Activated CD8-positive, alpha-beta memory T cell treated with anti-CD3 and anti-CD28 coated beads, Interleukin-2, amount 10 ng/mL, durations not matched to agents 7 days and 5 days (primary cell): ENCODE measurements around the gene CEP112. TPM values are rescaled to one million over a fixed set of nuclear protein-coding genes. Genes with fewer than 3 reads are reported as not detected.
"Not testable (repeated sequence)": the region's sequence is repeated elsewhere in the genome, so short reads cannot be mapped to it uniquely, and the experiment has no call there.

Experiments
- ATAC-seq: fragments of 150-1000 bp; cut with Tn5 transposase; one replicate; pipeline ENCODE4 v1.10.0; 2021; ENCODE audit warnings: moderate library complexity
- CTCF ChIA-PET: fragments of 350-600 bp; sonication (Branson Sonifier 250); formaldehyde crosslinking; loops from one replicate; lab custom pipeline; 2021; ENCODE audit warnings: antibody characterized with exemption; lab: Charles Lee
- DNase-seq: peaks from one replicate; pipeline ENCODE4 v3.0.0-alpha.2; 2020
- H3K27ac Mint-ChIP-seq: one replicate; pipeline ENCODE4 v1.8.0; 2021; ENCODE audit warnings: mild to moderate bottlenecking, mixed read lengths
- H3K27me3 Mint-ChIP-seq: one replicate; pipeline ENCODE4 v1.8.0; 2021; ENCODE audit warnings: mixed read lengths
- H3K36me3 Mint-ChIP-seq: one replicate; pipeline ENCODE4 v1.8.0; 2021; ENCODE audit warnings: mild to moderate bottlenecking, mixed read lengths
- H3K4me1 Mint-ChIP-seq: one replicate; pipeline ENCODE4 v1.8.0; 2021; ENCODE audit warnings: mixed read lengths
- H3K4me3 Mint-ChIP-seq: one replicate; pipeline ENCODE4 v1.8.0; 2021; ENCODE audit warnings: mild to moderate bottlenecking, moderate library complexity, mixed read lengths
- H3K9me3 Mint-ChIP-seq: one replicate; pipeline ENCODE4 v1.8.0; 2022; ENCODE audit warnings: low read depth, mixed read lengths
- total RNA-seq, 2 experiments: library from RNA; stranded (reverse); gene quantifications; one replicate each; pipeline ENCODE4 v1.2.3, GENCODE V29; 2021

Gene CEP112
- total RNA-seq, 2 experiments from 2014 or later, result 3.1 to 5.0 TPM

GRCh38 chr17:65690626-65691310 lies 501.2 kb downstream of the CEP112 start:
- CTCF ChIA-PET, result interaction anchor here (0.6 kb wide), 1 partner anchor 1102 kb away, joined by 3 read pairs; no protein-coding TSS in a partner anchor
- Mint-ChIP-seq H3K4me1 (peaks cover 4% of the 10 kb centered on the region), H3K4me3 (no peak overlapping the region), H3K27me3 (no peaks in the 10 kb centered on the region), H3K27ac (no peak overlapping the region), H3K36me3 (no peaks in the 10 kb centered on the region), H3K9me3 (no peaks in the 10 kb centered on the region)
- DNase-seq (no peak), ATAC-seq (no peak)

DNA sequence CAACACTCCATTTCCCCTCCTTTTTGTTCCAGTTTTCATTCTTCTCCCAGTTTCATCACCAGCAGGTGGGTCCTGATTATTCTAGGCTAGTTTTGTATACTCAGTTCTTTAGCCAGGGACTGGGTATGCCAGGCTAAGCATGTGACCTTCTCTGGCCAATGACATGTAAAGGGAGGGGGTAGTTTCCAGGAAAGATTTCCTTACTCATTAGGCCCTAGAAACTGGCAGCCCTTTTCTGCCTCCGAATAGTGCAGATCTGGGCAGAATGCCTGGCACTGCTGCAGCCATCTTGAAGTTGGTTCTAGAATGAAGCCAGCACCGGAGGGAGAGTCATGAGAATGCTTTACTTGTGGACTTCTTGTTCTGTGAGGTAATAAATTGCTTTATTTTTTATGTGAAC lies 503.6 kb downstream of the CEP112 start:
- ATAC-seq (no peak), DNase-seq (no peak)
- H3K36me3 Mint-ChIP-seq, result no peaks in the 10 kb centered on the region
- no peaks in the 10 kb centered on the region for H3K9me3 Mint-ChIP-seq
- peaks cover 4% of the 10 kb centered on the region for H3K4me1 Mint-ChIP-seq
- H3K27ac Mint-ChIP-seq, result no peak overlapping the region
- no peak overlapping the region for H3K4me3 Mint-ChIP-seq
- CTCF ChIA-PET, result no interaction called here
- H3K27me3 Mint-ChIP-seq, result no peaks in the 10 kb centered on the region

GRCh38 chr17:65685110-65685509 lies 506.8 kb downstream of the CEP112 start:
- CTCF ChIA-PET, result interaction anchor here (0.7 kb wide), 2 partner anchors 371 to 413 kb away, joined by 3 to 4 read pairs; no protein-coding TSS in a partner anchor
- H3K27me3 Mint-ChIP-seq, result no peaks in the 10 kb centered on the region
- no peaks in the 10 kb centered on the region for H3K4me1 Mint-ChIP-seq
- H3K9me3 Mint-ChIP-seq, result no peaks in the 10 kb centered on the region
- no peak overlapping the region for H3K4me3 Mint-ChIP-seq
- no peaks in the 10 kb centered on the region for H3K36me3 Mint-ChIP-seq
- ATAC-seq (no peak), DNase-seq (no peak)
- H3K27ac Mint-ChIP-seq, result no peak overlapping the region

DNA sequence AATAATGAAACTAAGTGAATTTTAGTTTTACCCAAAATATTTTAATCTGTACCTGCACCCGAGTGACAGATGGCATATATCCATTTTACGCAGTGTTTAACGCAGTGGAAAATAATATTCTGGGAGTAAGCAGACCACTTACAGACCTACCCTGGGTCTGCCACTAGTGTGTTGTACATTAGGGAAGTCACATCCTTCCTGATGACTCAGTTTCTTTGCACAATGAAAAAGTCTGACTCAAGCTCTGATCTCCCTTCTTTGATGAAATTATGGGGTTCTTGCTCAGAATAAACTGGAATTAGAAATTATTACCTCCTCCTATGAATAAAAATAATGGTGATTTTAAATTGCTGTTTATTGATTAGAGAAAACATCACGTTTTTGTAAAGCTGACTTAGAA lies 507.3 kb downstream of the CEP112 start:
- H3K4me3 Mint-ChIP-seq, result no peak overlapping the region
- CTCF ChIA-PET, result no interaction called here
- H3K4me1 Mint-ChIP-seq, result no peaks in the 10 kb centered on the region
- H3K27ac Mint-ChIP-seq, result no peak overlapping the region
- no peaks in the 10 kb centered on the region for H3K9me3 Mint-ChIP-seq
- H3K27me3 Mint-ChIP-seq, result no peaks in the 10 kb centered on the region
- DNase-seq, result no peak
- H3K36me3 Mint-ChIP-seq, result no peaks in the 10 kb centered on the region
- ATAC-seq, result no peak

DNA sequence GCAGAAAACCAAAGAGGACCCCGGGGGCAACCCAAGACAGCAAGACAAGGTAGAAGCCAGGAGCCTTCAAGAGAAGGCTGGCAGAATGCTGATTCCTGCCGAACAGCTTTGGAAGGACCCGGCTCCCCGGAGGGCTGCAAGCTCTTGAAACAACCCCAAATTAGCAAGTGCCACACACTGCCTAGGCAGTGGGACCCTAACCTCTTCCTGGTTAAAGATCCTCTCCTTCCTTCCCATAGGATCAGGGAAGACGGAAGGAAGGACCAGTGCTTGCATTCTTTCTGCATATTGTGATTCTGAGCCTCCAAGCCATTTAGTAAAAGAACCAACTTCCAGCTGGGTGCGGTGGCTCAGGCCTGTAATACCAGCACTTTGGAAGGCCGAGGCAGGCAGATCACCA lies 508.5 kb downstream of the CEP112 start:
- no peaks in the 10 kb centered on the region for H3K4me1 Mint-ChIP-seq
- no peak for ATAC-seq

DNA sequence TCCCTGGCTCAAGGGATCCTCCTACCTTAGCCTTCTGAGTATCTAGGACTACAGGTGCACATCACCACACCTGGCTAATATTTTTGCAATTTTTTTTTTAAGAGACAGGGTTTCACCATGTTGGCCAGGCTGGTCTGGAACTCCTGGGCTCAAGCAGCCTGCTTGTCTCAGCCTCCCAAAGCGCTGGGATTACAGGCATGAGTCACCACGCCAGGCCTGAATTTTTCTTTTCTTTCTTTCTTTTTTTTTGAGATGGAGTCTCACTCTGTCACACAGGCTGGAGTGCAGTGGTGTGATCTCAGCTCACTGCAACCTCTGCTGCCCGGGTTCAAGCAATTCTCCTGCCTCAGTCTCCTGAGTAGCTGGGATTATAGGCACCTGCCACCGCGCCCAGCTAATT lies 510.2 kb downstream of the CEP112 start:
- H3K4me3 Mint-ChIP-seq, H3K36me3 Mint-ChIP-seq, H3K27me3 Mint-ChIP-seq, H3K27ac Mint-ChIP-seq, H3K4me1 Mint-ChIP-seq, ATAC-seq, CTCF ChIA-PET, DNase-seq, H3K9me3 Mint-ChIP-seq: not testable (repeated sequence)

More for the DNA sequence above, 508.5 kb downstream of the CEP112 start:
- H3K36me3 Mint-ChIP-seq, result no peaks in the 10 kb centered on the region
- no peak overlapping the region for H3K4me3 Mint-ChIP-seq
- no peak for DNase-seq
- no peaks in the 10 kb centered on the region for H3K9me3 Mint-ChIP-seq
- H3K27me3 Mint-ChIP-seq, result no peaks in the 10 kb centered on the region
- no peak overlapping the region for H3K27ac Mint-ChIP-seq
- CTCF ChIA-PET, result no interaction called here

DNA sequence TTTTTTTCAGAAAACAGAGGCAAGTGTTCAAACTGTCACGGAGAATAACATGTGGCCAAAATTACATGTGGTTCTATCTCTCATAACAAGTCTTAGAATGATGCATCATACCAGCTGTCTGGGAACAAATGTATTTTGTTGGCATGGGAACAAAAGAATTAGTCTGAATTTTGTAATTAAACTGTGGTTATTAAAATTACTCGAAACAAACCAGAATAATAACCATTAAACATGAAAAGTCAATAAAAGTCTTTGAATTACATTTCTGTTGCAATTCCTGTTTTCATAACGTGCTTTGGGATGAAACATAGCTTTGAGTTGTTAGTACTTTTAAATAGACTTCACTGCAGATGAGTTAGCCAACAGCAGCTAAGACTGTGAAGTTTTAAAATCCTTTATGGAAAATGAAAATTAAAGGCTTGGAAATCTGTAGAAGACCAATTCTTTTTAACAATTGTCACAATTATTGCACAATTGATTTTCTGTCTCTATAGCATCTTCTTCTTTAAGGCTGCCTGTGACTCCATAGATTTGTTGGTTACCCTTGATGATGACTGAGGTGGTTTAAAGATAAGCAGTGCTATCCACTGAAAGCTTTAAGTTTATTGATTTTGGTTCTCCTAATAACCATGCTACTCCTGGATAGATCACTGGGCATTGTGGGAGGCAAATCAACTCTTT lies 512.6 kb downstream of the CEP112 start:
- ATAC-seq, result no peak
- Mint-ChIP-seq H3K27ac (no peak overlapping the region), H3K27me3 (no peaks in the 10 kb centered on the region), H3K9me3 (no peaks in the 10 kb centered on the region), H3K4me3 (no peak overlapping the region), H3K36me3 (no peaks in the 10 kb centered on the region), H3K4me1 (no peaks in the 10 kb centered on the region)
- no peak for DNase-seq
- CTCF ChIA-PET, result no interaction called here

- CTCF ChIA-PET, result no interaction called here
- H3K4me3 Mint-ChIP-seq, result no peak overlapping the region
- DNase-seq (no peak), ATAC-seq (no peak)
- H3K36me3 Mint-ChIP-seq, result no peaks in the 10 kb centered on the region
- H3K27me3 Mint-ChIP-seq, result no peaks in the 10 kb centered on the region
- H3K27ac Mint-ChIP-seq, result no peak overlapping the region
- H3K9me3 Mint-ChIP-seq, result no peaks in the 10 kb centered on the region
- no peaks in the 10 kb centered on the region for H3K4me1 Mint-ChIP-seq
Measured at GRCh38 chr17:65678546-65678945, 513.4 kb downstream of the CEP112 start.

GRCh38 chr17:65677932-65678331 lies 514.0 kb downstream of the CEP112 start:
- Mint-ChIP-seq H3K36me3 (no peaks in the 10 kb centered on the region), H3K9me3 (no peaks in the 10 kb centered on the region), H3K4me1 (no peaks in the 10 kb centered on the region), H3K27me3 (no peaks in the 10 kb centered on the region), H3K4me3 (no peak overlapping the region), H3K27ac (no peak overlapping the region)
- ATAC-seq, result no peak
- DNase-seq, result no peak
- CTCF ChIA-PET, result no interaction called here

DNA sequence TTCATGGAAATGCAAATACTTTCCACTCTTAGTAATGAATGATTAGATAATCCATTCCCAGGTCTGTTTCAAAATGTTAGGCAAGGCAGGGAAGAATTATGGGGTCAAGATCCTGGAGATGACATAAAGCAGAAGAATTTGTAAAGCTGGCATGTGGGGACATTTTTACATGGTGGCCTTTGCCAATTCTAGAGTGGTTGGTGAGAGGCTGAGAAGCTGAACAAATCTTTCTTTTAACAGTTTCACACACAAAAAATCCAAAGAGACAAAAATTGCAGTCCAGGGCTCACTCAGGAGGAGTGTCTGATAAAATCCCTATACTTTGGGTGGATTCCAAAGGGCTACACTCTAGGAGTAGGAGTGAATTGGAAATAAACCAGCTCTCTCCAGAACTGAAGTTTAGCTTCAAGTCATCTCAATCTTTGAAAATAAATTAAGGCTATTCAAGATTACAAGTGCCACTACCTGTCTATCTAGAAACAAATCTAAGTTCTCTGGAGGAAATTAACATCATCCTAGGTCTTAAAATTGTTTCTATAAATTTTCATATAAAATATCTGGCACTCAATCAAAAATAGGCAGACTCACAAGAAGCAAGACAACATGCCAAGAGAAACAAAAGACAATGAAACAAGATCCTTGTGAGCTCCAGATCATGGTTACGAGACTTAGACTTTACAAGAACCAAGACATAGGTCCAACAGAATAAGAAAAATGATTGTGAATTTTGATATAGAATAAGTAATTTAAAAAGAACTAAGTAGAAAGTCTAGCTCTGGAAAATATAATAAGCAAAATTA lies 517.5 kb downstream of the CEP112 start:
- CTCF ChIA-PET, result no interaction called here
- Mint-ChIP-seq H3K4me3 (no peak overlapping the region), H3K4me1 (no peaks in the 10 kb centered on the region)

DNA sequence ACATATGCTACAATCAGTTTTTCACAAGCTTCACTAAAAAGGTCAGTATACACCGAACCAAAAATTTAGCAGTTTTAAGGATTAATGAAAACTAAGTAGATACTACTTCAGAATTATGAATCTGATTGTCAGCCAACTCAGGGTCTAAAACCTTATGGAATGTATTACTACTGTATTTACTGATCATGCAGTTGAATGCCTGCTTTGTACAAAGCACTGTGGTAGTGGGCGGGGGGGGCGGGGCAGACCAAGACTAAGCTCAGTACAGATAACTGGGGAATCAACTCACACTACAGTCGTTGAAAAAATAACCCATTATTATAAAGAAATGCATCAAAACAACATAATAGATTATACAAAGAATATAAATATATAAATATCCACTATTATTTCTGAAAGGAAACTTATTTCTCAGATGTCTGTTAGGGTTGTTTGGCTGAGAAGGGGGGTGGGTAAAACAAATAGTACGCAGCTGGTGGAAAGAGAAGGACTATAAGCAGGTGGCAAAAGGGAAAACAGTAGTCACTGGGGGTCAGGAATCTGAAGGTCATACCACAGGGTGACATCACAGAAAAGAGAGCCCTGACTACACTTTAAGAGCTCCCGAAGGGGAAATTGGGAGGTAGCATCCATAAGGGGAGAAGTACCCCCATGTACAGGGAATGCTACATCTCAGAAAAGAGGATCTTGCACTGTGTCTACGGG lies 521.1 kb downstream of the CEP112 start:
- ATAC-seq (no peak), DNase-seq (no peak)
- Mint-ChIP-seq H3K27ac (no peak overlapping the region), H3K4me3 (no peak overlapping the region), H3K9me3 (no peaks in the 10 kb centered on the region), H3K27me3 (no peaks in the 10 kb centered on the region), H3K36me3 (no peaks in the 10 kb centered on the region), H3K4me1 (no peaks in the 10 kb centered on the region)
- CTCF ChIA-PET, result no interaction called here

More for the DNA sequence above, 517.5 kb downstream of the CEP112 start:
- no peak overlapping the region for H3K27ac Mint-ChIP-seq
- no peaks in the 10 kb centered on the region for H3K9me3 Mint-ChIP-seq
- DNase-seq (no peak), ATAC-seq (no peak)
- no peaks in the 10 kb centered on the region for H3K27me3 Mint-ChIP-seq
- H3K36me3 Mint-ChIP-seq, result no peaks in the 10 kb centered on the region

GRCh38 chr17:65668211-65668610 lies 523.7 kb downstream of the CEP112 start:
- Mint-ChIP-seq H3K27ac (no peak overlapping the region), H3K36me3 (no peaks in the 10 kb centered on the region), H3K27me3 (no peaks in the 10 kb centered on the region), H3K9me3 (no peaks in the 10 kb centered on the region), H3K4me1 (no peaks in the 10 kb centered on the region), H3K4me3 (no peak overlapping the region)
- no peak for ATAC-seq
- CTCF ChIA-PET, result no interaction called here
- DNase-seq, result no peak

DNA sequence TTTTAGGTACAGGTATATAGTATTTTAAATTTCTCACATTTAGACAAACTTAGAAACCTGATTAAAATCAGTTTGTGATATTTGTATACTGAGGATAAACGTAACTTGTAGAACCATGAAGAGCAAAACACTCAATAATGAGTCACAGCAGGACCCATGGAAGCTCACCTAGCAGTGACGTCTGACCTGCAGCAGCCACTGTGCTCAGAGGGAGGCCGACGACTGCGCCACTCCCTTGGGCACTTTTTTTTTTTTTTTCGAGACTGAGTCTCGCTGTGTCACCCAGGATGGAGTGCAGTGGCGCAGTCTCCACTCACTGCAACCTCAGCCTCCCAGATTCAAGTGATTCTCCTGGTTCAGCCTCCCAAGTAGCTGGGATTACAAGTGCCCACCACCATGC lies 524.3 kb downstream of the CEP112 start:
- Mint-ChIP-seq H3K9me3 (no peaks in the 10 kb centered on the region), H3K27ac (no peak overlapping the region), H3K36me3 (no peaks in the 10 kb centered on the region), H3K4me1 (no peaks in the 10 kb centered on the region), H3K27me3 (no peaks in the 10 kb centered on the region), H3K4me3 (no peak overlapping the region)
- DNase-seq (no peak), ATAC-seq (no peak)
- CTCF ChIA-PET, result no interaction called here
